GOT3 (cell line): ENCODE measurements around the gene KRTAP2-1.
"Not testable (repeated sequence)": the region's sequence is repeated elsewhere in the genome, so short reads cannot be mapped to it uniquely, and the experiment has no call there.

ENCODE experiments used
- DNase-seq: peaks from one replicate; lab custom pipeline; 2025; ENCODE audit warnings: mixed read lengths; lab: John Stamatoyannopoulos, UW

KRTAP2-1 gene

DNA sequence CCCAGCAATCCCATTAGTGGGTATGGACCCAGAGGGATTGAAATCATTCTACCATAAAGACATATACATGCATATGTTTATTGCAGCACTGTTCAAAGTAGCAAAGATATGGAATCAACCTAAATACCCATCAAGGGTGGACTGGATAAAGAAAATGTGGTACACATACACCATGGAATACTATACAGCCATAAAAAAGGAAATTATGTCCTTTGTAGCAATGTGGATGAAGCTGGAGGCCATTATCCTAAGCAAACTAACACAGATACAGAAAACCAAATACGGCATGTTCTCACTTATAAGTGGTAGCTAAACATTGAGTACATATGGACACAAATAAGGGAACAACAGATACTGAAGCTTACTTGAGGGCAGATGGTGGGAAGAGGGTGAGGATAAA lies 10.4 kb upstream of the KRTAP2-1 start:
- no peak for DNase-seq

DNA sequence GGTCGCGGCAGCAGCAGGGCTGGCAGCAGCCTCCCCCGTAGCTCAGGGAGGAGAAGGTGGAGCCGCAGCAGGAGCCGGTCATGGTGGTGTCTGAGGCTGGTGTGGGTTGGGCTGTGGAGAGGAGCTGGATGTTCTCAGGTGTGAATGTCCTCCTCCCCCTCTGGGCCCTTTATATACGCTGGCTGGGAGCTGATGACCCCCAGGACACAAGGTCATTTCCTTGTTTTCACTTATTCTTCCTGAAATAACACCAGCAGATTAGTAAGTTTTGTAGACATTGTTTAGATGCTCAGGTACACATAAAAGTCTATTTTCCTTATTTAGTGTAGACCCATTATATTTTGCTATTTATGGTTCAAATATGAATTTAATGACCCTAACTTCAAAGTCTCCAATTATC lies 8.0 kb upstream of the KRTAP2-1 start, which contains the start of gene KRTAP2-2:
TSS of gene KRTAP2-2 (minus strand) at position 101 of the 400 bp plus-strand sequence. CDS start at position 82, 19 bp downstream.
- DNase-seq = not testable (repeated sequence)

DNA sequence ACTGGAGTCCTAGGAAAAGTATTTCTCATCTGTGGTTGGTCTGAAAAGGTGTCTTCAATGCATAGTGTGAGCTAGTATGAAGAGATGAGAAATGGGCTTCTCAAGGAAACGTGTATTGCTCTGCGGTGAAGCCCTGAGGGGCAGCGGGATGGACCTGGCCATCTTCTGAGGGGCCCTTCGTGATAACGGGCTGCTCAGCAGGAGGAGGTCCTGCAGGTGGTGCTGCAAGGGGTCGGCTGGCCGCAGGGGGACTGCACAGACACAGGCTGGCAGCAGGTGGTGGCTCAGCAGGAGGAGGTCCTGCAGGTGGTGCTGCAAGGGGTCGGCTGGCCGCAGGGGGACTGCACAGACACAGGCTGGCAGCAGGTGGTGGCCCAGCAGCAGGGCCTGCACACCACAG lies 7.4 kb upstream of the KRTAP2-1 start:
- not testable (repeated sequence) for DNase-seq

DNA sequence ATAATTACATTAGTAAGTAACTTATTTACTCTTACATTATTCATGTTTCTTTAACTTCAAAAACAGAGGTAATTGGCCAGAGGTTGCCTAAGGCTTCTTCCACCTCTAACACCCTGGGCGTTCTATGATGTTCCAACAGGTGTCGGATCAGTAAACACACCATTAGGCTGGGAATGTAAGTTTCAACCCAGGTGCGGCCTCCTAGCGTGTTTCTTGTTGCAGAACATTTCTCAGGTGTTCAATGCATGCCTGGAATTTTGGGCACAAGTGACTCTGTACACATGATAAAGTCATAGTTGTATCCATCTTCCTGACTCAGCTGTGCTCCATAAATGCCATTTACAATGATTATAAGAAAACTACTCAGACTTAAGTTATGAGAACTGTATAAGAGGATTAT lies 6.9 kb upstream of the KRTAP2-1 start:
- DNase-seq = no peak

DNA sequence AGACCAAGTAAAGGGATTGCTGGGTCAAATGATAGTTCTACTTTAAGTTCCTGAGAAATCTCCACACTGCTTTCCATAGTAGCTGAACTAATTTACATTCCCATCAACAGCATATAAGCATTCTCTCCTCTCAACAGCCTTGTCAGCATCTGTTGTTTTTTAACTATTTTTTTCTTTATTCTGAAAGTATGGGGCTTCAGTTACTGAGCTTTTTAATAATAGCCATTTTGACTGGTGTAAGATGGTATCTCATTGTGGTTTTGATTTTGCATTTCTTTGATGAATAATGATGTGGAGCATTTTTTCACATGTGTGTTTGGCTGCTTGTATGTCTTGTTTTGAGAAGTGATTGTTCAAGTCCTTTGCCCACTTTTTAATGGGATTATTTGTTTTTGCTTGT lies 5.5 kb upstream of the KRTAP2-1 start:
- DNase-seq = no peak

DNA sequence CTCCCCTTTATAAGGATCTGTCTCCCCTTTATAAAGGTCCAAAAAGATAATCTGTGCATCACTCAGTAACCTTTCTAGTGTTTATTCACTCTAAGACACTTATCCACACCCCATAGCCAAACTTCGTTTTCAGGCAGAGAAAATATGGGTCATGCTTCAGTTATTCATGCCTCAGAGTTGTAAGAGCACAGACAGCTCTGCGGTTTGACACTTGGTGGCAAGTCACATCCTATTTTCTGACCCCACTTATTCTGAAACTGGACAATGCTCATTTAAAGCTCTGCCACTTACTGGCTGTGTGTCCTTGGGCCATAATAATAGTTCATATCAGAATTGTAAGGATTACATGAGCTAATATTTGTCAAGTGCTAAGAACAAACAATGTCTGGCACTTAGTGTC lies 2.0 kb upstream of the KRTAP2-1 start:
- no peak for DNase-seq

DNA sequence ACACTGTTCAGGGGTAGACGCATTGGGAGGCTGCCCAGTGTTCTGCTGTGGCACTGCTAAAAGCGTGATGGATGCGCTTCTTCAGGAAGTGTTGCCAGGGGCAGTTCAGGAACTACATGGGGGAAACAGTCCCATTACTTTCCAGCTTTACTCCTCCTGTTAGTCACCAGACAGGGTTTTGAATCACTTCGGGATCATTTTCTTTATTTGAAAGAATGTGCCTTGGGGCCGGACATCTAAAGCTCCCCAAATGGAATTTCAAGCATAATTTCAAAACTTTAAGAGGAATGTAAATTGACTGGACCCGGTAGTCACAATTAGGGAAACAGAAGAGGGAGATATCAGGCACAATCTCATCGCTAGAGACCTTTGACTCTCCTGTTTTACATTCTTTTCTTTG lies 1.3 kb upstream of the KRTAP2-1 start:
- no peak for DNase-seq

DNA sequence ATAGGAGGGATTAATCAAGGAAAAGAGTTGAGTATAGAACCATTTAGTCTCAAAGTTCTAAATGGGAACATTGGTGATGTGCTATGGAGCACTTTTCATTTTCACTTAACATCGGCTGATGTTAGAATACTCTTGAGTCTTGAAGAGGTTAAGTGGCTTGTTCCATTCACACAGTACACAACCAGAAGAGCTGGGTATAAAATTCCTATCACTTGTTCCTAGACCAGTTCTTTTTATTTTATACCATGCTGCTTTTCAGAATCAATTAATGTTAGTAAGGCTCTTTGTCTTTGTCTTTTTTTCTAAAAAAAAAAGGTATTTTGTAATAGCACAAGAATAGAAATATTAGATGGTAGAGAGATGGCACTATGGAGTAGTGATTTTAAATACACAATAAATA lies 4.2 kb downstream of the KRTAP2-1 start:
- DNase-seq = no peak

DNA sequence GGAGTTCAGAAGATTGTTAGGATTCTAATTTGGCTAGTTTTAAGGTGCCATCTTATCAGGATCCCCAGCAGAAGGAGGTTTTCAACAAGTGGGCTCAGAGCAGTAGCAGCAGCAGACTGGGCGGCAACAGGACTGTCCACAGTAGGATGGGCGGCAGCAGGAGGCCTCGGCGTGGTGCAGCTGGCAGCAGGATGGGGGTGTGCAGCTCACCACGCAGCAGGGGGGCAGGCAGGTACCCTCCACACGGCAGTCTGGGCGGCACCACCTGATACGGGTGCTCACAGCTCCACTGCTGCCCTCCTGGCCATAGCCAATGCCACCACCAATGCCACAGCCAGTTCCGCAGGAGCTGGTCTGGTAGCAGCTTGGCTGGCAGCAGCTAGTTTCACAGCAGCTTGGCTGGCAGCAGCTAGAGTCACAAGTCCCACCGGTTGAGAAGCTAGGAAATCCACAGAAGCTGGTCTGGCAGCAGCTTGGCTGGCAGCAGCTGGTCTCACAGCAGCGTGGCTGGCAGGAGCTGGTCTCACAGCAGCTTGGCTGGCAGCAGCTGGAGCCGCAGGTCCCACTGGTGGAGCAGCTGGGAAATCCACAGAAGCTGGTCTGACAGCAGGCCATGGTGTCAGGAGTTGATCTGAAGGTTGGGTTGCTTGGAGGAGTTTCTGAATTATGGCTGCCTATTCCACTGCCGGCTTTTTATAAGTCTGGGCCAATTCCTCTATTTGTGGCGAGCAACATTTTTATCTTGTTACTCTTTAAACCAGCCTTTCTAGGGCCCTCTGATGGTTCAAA lies 6.1 kb downstream of the KRTAP2-1 start, which contains the start of gene KRTAP1-1:
TSS of gene KRTAP1-1 (minus strand) at position 668 of the 789 bp plus-strand sequence. CDS start at position 615, 53 bp downstream.
- not testable (repeated sequence) for DNase-seq

DNA sequence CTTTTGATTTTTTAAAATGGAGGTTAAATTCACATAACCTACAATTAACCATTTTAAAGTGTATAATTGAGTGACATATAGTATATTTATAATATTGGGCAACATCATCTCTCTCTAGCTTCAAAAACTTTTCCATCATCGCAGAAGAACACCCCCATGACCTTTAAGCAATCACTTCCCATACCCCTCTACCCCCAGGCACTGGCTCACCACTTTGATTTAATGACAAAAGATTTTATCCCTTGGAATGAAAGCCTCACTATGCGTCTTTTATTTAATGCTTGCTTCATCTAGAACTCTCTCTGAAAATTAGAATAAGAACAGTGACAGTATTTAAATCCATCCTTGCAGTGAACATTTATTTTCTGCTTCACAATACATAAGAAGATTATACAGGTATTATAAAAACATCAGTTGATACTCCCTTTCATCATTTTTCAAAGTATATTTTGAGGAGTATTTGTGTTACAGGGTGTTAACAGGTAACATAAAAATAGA lies 9.2 kb downstream of the KRTAP2-1 start:
- no peak for DNase-seq

DNA sequence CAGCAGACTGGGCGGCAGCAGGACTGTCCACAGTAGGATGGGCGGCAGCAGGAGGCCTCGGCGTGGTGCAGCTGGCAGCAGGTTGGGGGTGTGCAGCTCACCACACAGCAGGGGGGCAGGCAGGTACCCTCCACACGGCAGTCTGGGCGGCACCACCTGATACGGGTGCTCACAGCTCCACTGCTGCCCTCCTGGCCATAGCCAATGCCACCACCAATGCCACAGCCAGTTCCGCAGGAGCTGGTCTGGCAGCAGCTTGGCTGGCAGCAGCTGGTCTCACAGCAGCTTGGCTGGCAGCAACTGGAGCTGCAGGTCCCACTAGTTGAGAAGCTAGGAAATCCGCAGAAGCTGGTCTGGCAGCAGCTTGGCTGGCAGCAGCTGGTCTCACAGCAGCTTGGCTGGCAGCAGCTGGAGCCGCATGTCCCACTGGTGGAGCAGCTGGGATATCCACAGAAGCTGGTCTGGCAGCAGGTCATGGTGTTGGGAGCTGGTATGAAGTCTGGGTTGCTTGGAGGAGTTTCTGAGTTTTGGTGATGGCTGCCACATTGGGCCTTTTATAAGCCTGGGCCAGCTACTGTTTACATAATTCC lies 12.7 kb downstream of the KRTAP2-1 start, which contains the start of gene KRTAP1-3:
TSS of gene KRTAP1-3 (minus strand) at position 529 of the 590 bp plus-strand sequence. CDS start at position 476, 53 bp downstream.
- DNase-seq = not testable (repeated sequence)

DNA sequence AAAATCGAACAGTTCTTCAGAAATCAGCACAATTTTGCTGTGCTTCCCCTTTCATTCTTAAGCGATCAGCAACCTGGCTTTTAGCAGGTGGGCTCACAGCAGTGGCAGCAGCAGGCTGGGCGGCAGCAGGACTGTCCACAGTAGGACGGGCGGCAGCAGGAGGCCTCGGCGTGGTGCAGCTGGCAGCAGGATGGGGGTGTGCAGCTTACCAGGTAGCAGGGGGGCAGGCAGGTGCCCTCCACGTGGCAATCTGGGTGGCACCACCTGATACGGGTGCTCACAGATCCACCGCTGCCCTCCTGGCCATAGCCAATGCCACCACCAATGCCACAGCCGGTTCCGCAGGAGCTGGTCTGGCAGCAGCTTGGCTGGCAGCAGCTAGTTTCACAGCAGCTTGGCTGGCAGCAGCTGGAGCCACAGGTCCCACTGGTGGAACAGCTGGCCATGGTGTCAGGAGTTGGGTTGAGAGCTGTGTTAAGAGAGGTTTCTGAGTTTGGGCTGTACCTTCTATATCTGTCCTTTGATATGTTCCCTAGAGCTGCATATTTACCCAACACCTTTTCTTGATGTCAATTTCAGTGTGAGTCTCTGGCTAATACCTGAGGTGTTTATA lies 17.4 kb downstream of the KRTAP2-1 start, which contains the start of gene KRTAP1-4:
TSS of gene KRTAP1-4 (minus strand) at position 563 of the 613 bp plus-strand sequence. CDS start at position 446, 117 bp downstream.
- DNase-seq = no peak

DNA sequence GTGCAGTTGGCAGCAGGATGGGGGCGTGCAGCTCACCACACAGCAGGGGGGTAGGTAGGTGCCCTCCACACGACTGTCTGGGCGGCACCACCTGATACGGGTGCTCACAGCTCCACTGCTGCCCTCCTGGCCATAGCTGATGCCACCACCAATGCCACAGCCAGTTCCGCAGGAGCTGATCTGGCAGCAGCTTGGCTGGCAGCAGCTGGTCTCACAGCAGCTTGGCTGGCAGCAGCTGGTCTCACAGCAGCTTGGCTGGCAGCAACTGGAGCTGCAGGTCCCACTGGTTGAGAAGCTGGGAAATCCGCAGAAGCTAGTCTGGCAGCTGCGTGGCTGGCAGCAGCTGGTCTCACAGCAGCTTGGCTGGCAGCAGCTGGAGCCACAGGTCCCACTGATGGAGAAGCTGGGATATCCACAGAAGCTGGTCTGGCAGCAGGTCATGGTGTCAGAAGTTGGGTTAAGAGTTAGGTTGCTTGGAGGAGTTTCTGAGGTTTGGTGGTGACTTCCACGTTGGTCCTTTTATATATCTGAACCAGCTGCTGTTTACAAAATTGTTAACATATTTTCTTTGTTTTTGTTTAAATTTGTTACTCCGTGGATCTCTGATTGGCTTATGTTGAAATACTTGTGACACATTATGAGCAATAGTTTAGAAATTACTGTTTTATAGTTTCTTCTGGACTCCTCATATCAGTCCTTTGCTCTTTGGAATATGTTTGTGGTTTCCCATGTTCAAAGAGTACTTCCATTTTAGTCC lies 20.2 kb downstream of the KRTAP2-1 start, which contains the start of gene KRTAP1-5:
TSS of gene KRTAP1-5 (minus strand) at position 494 of the 757 bp plus-strand sequence. CDS start at position 441, 53 bp downstream.
- no peak for DNase-seq

DNA sequence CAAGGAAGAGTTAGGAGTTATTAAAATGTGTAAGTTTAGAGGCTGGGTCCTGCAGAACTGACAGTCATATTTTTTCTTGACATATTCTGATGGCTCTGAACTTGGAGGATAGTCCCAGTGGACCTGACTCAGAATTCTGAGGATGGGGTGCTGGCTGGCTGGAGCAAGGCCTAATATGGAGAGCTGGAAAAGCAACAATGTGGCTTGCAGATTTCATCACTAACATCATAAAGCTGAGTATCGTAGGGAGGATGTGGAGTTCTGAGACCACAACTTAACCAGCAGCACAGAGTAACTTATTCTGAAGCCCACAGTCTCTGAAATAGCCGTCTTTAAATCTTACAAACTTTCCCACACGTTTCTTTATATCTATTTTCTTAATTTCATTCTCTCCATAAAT lies 22.4 kb downstream of the KRTAP2-1 start:
- no peak for DNase-seq

DNA sequence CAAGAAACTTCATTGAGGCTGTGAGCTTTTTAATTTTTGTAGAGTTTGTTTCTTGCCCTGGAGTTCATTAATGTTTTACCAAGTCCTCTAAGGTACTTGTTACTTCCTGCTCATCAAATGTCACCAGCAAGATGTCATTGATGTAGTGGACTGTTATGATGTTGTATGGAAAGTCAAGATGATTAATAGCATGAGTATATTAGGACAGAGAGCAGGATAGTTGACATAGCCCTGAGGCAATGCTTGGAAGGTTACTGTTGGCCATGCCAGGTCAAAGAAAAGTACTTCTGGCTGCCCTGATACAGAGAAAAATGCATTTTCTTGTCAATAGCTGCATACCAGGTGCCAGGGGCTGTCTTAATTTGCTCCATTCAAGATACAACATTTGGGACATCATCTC lies 26.8 kb downstream of the KRTAP2-1 start:
- no peak for DNase-seq

DNA sequence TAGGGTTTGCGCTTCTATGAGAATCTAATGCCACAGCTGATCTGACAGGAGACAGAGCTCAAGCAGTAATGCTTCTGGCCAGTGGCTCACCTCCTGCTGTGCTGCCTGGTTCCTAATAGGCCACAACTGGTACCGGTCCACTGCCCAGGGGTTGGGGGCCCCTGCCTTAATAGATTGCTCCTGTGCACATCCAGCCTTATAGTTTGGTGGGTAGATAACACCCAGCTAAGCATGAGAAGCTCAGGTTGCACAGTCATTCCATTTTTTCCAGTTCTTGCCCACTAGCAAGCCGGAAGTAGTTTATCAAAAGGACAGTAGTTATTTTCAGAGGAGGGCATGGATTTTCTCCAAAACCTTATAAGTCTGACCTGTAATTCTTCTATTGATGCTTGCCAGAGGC lies 27.7 kb downstream of the KRTAP2-1 start:
- no peak for DNase-seq

DNA sequence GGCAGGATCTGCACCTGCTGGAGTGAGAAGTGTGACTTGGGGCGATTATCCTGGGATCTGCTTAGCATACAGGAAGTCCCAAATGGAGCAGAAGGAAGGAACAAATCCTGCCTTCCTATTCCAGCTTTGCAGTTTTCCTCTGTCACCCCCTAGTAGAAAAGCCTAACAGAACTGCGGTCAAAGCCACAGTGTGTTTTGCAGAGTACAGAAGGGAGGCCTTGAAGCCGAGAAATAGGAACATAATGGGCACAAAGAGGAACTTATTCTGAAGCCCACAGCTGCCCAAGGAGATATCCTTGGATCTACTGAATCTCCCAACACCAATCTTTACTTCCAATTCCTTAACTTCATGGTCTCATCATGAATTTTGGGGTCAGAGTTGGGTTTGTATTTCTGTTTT lies 28.6 kb downstream of the KRTAP2-1 start:
- no peak for DNase-seq

DNA sequence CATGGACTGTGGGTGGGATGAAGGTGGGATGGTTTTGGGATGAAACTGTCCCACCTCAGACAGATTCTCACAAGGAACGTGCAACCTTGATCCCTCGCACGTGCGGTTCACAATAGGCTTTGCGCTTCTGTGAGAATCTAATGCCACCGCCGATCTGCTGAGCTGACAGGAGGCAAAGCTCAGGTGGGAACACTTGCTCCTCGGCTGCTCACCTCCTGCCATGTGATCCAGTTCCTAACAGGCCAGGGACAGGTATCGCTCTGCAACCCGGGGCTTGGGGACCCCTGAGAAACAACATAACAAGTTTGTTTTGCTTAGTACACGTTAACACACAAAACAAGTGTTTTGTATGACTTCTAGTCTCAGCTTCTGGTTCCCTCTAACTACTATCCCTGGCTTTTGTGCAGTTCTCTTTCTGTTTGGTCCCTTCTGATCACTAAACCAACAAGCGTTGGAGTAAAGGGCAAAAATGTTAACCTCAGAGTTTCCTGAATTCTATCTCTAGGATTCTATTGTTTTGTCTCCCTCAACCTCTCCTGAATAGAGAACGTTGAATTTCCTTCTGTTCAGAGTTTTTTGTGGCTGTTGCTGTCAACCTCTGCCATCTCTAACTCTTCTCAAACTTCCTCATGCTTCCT lies 30.4 kb downstream of the KRTAP2-1 start:
- no peak for DNase-seq

DNA sequence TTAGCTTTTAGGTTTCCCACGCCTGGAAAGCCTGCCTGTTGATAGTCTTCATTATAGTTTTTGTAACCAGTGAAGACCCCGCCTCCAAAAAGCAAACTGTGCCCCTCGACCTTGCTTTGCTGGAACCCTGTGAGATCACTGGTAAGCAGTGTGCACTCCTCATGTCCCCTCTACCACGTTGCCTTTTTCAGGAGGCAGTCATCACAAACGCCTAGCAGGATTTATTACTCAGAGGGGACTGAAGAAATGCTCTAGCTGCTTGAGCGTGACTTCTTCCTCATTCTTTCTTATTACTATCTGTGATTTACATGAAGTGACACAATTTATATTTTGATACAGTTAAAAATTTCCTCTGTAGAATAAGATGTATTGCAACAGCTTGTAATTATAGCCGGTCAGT lies 31.7 kb downstream of the KRTAP2-1 start:
- DNase-seq = no peak

DNA sequence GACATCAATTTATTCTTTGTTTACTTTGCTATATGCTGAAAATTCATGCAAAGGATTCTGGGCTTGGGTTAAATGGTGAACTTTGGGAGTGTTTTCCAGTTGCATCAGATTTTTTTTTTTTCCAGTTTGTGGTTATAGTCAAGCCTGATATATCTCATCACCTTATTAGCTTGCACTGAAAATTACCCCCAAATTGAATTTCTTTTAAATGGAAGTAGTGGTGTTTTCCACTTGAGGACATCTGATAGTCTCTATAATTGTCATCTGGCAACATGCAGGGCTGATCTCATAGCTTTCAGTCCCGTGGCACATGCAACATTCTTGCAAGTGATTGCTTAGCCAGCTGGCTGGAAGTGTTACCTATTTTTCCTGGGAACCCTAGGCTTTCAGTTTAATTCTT lies 33.5 kb downstream of the KRTAP2-1 start:
- no peak for DNase-seq

DNA sequence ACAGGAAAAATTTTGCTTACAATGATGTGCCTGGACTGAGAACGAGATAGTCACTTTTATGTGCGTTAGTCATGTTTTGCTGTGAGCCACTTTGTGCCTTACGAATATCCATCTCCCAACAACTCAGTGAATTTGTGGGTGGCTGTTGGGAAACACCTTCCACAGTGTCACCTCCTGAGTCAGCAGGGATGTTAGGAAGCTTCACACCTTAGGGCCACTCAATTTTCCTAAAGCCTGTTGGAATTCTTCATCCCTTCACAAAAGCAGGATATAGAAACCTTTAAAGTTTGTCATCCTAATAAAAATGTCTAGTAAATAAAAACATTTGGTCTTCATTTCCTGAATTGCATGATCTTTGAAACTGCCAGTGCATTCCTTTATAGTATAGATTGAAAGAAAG lies 33.9 kb downstream of the KRTAP2-1 start:
- no peak for DNase-seq
